Ascending aorta (tissue), 2 donors: ENCODE measurements around the gene CFAP73. TPM values are rescaled to one million over a fixed set of nuclear protein-coding genes. Genes with fewer than 3 reads are reported as not detected.
A peak's percentile ranks its signal among the peaks of the same experiment; 100 is the strongest.

ENCODE experiments used
- DNase-seq, 2 donors: peaks; one replicate each; pipeline ENCODE4 v3.0.0-alpha.2; 2019; ENCODE audit warnings: low spot score in 2 of 2
- H3K27ac ChIP-seq, 2 donors: fragments of 200-600 bp; sonication (generic); one replicate each; pipeline ENCODE4 v1.5.1; 2016 to 2017; ENCODE audit warnings: mild to moderate bottlenecking in 1 of 2
- H3K27me3 ChIP-seq: fragments of 200-600 bp; sonication (generic); one replicate; pipeline ENCODE4 v1.5.1; 2017
- H3K36me3 ChIP-seq, 2 donors: fragments of 200-600 bp; sonication (generic); one replicate each; pipeline ENCODE4 v1.5.1; 2016
- H3K4me1 ChIP-seq, 2 donors: fragments of 200-600 bp; sonication (generic); one replicate each; pipeline ENCODE4 v1.5.1; 2016 to 2017; ENCODE audit warnings: mild to moderate bottlenecking in 1 of 2
- H3K4me3 ChIP-seq, 2 donors: fragments of 200-600 bp; sonication (generic); one replicate each; pipeline ENCODE4 v1.5.1; 2016 to 2017; ENCODE audit warnings: mild to moderate bottlenecking in 1 of 2
- H3K9me3 ChIP-seq, 2 donors: fragments of 200-600 bp; sonication (generic); one replicate each; pipeline ENCODE4 v1.5.1; 2016
- CTCF ChIP-seq, 3 experiments: fragments of 200-600 bp in 2 of 3; fragments of 450-650 bp in 1 of 3; sonication (generic) in 2 of 3; IDR thresholded peaks; one replicate each; pipeline ENCODE4 v1.5.1; 2016 to 2019; ENCODE audit warnings: antibody characterized with exemption in 3 of 3, mild to moderate bottlenecking in 1 of 3, moderate library complexity in 1 of 3
- intact Hi-C: fragments of 100-400 bp; cut with DNase I; formaldehyde crosslinking; loops from one replicate; pipeline ENCODE4 v1.15.1; 2023
- total RNA-seq: library from RNA; depleted of rRNA; stranded (reverse); fragments of >200 nt; gene quantifications from one replicate; pipeline ENCODE4 v1.1.0, GENCODE V29; 2016

The CFAP73 gene
- total RNA-seq, 1 donor from 2014 or later = not detected

DNA sequence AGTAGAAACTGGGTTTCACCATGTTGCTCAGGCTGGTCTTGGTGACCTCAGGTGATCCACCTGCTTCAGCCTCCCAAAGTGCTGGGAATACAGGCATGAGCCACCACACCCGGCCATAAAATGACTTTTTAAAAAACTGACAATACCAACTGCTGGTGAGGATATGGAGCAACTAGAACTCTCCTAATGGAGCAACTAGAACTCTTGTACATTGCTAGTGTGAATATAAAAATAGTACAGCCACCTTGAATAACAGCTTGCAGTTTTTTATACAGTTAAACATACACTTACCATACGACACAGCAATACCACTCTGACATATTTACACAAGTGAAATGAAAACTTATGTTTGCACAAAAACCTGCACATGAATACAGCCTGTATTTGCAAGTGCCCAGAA lies 2.5 kb upstream of the CFAP73 start:
- Histone ChIP-seq H3K4me3 (no peak overlapping the region), H3K9me3 (peaks cover 0 to 6% of the 10 kb centered on the region in 2 donors), H3K4me1 (no peaks in the 10 kb centered on the region), H3K27ac (no peak overlapping the region), H3K27me3 (no peaks in the 10 kb centered on the region), H3K36me3 (no peaks in the 10 kb centered on the region)
- no peak for TF ChIP-seq CTCF (IDR thresholded peaks at IDR 0.05)
- intact Hi-C loops = no loop called here
- no peak for DNase-seq

DNA sequence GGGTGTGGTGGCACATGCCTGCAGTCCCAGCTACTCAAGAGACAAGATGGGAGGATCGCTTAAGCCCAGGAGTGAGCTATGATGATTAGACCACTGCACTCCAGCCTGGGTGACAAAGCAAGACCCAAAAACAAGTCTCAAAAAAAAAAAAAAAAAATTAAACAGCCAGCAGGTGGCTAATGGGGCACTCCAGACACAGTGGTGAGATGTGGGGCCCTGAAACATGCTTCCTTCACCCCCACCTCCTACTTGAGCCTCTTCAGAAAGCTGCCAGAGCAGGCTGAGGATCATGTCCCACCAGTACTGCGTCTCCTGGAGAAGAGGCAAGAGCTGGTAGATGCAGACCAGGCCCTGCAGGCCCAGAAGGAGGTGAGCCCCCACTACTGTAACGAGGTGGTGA lies 2.1 kb downstream of the CFAP73 start:
- H3K36me3 ChIP-seq = no peaks in the 10 kb centered on the region
- H3K9me3 ChIP-seq = peaks cover 0 to 6% of the 10 kb centered on the region in 2 donors
- no peak overlapping the region for H3K27ac ChIP-seq
- intact Hi-C loops = no loop called here
- no peak overlapping the region for H3K4me3 ChIP-seq
- H3K27me3 ChIP-seq = no peaks in the 10 kb centered on the region
- peaks cover 0 to 9% of the 10 kb centered on the region in 2 donors for H3K4me1 ChIP-seq
- TF ChIP-seq CTCF (IDR thresholded peaks at IDR 0.05) = no peak
- DNase-seq = no peak

GRCh38 chr12:113152196-113152834 lies 2.8 kb downstream of the CFAP73 start:
- no peak overlapping the region for H3K27ac ChIP-seq
- H3K36me3 ChIP-seq = no peaks in the 10 kb centered on the region
- peaks cover 0 to 9% of the 10 kb centered on the region in 2 donors for H3K4me1 ChIP-seq
- peaks cover 0 to 6% of the 10 kb centered on the region in 2 donors for H3K9me3 ChIP-seq
- no peaks in the 10 kb centered on the region for H3K27me3 ChIP-seq
- TF ChIP-seq CTCF (IDR thresholded peaks at IDR 0.05) = no peak
- peak overlapping the region in 1 of 2 donors; percentile 57 for H3K4me3 ChIP-seq
- no peak for DNase-seq
- intact Hi-C loops = no loop called here

GRCh38 chr12:113152835-113153814 lies 3.6 kb downstream of the CFAP73 start:
- Histone ChIP-seq H3K27ac (no peak overlapping the region), H3K9me3 (no peaks in the 10 kb centered on the region), H3K27me3 (no peaks in the 10 kb centered on the region), H3K4me3 (peak overlapping the region; percentile 56 to 57), H3K4me1 (peaks cover 0 to 9% of the 10 kb centered on the region in 2 donors), H3K36me3 (peaks cover 5 to 6% of the 10 kb centered on the region in 2 donors)
- peak in 1 of 3 experiments; percentile 48 for TF ChIP-seq CTCF (IDR thresholded peaks at IDR 0.05)
- intact Hi-C loops = loop anchor here (1.0 kb wide), 1 partner anchor 105 kb away; no protein-coding TSS in a partner anchor
- DNase-seq = no peak

DNA sequence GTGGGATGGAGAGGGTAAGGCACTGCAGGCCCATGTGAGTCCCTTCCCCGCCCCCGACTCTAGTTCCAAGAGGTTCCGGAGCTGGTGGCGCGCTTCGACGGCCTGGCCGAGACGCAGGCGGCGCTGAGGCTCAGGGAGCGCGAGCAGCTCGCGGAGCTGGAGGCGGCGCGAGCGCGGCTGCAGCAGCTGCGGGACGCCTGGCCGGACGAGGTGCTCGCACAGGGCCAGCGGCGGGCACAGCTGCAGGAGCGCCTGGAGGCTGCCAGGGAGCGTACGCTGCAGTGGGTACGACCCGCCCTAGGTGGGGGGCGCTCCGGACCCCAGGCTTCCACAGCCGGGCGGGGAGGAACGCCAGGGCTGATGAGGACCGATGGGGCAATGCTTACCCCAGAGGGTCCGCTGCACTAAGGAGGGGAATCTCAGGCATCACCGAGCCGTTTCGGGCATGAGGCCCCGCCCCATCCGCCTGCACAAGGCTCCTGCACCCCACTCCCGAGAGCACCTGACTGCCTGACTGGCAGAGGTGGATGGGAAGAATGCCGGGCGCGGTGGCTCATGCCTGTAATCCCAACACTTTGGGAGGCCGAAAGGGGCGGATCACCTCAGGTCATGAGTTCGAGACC lies 4.9 kb downstream of the CFAP73 start:
- DNase-seq = no peak
- intact Hi-C loops = no loop called here
- Histone ChIP-seq H3K27ac (no peak overlapping the region), H3K9me3 (no peaks in the 10 kb centered on the region), H3K36me3 (peaks cover 18 to 20% of the 10 kb centered on the region in 2 donors), H3K4me1 (peaks cover 0 to 9% of the 10 kb centered on the region in 2 donors), H3K4me3 (peak overlapping the region; percentile 33 to 39), H3K27me3 (no peaks in the 10 kb centered on the region)
- TF ChIP-seq CTCF (IDR thresholded peaks at IDR 0.05) = no peak
